Body of pancreas (tissue), 4 donors: ENCODE measurements around the gene FBLN1.

Experiments used
- CTCF ChIP-seq, 7 experiments: fragments of 450-650 bp in 4 of 7; fragments of 200-600 bp in 3 of 7; sonication (generic) in 3 of 7; IDR thresholded peaks; one replicate each; pipeline ENCODE4 v1.5.1; 2016 to 2019; ENCODE audit warnings: antibody characterized with exemption in 7 of 7
- POLR2A ChIP-seq, 3 donors: fragments of 450-650 bp; IDR thresholded peaks; one replicate each; pipeline ENCODE4 v1.6.1; 2016; ENCODE audit warnings: antibody characterized with exemption in 3 of 3, mild to moderate bottlenecking in 2 of 3

- TF ChIP-seq CTCF (IDR thresholded peaks at IDR 0.05) (no peak), POLR2A (IDR thresholded peaks at IDR 0.05) (peak in 1 of 3 donors; percentile 20)
Observed at GRCh38 chr22:45518580-45518991, 15.9 kb downstream of the FBLN1 start.
